Activated CD4-positive, CD25-positive, alpha-beta regulatory T cell (primary cell): ENCODE measurements around the gene CDNF.
A peak's percentile ranks its signal among the peaks of the same experiment; 100 is the strongest.
"Not testable (repeated sequence)": the region's sequence is repeated elsewhere in the genome, so short reads cannot be mapped to it uniquely, and the experiment has no call there.

Experiments used
- DNase-seq, 4 experiments: peaks; one replicate each; lab custom pipeline; 2025; lab: John Stamatoyannopoulos, UW

Gene CDNF

DNA sequence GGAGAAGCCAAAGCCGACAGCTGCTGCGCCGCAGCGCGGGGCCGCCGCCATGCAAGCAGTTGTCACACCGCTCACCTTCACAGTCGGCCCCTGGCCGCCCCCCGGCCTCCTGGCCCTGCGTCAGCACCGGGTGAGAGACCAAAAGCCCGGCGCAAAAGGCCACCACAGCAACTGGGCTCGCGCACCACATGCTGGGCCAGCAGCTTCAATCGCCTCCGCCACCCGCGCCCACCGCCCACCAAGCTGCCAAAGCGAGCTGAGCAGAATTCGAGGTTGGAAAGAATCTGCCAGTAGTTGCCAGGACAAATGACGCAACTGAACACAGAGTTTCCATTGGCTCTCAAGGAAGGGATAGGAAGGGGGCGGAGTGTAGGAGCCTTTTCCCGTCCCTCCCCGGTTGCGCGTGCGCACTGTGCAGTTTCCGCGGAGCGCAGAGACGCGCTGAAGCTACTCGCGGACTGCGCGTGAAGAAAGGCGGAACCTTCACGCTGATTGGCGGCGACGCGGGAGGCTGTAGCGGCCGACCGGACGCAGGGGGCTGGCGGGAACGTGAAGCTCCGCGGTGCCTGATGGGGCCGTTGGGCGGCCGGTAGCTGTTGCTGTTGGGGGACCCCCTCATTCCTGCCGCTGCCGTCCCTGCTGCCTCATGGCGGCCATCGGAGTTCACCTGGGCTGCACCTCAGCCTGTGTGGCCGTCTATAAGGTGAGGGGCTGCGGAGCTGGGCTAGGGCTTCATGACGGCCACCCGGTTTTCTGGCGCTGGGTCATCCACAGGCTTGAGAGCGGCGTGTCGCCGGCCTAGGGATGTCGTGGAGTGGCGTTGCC is at the start of gene CDNF, which contains the start of the genes HSPA14 and MSANTD7:
Gene CDNF, minus strand, starts transcription at position 281 of the 825 bp plus-strand sequence. Its CDS starts 91 bp downstream, at position 190.
Gene HSPA14, plus strand, starts transcription at position 550 of the 825 bp plus-strand sequence. Its CDS starts 97 bp downstream, at position 647.
Gene MSANTD7, plus strand, starts transcription at position 550 of the 825 bp plus-strand sequence. CDS start 3,979 bp downstream, outside the sequence.
- DNase-seq, result peak; percentile 96 to 99 (median 98)

DNA sequence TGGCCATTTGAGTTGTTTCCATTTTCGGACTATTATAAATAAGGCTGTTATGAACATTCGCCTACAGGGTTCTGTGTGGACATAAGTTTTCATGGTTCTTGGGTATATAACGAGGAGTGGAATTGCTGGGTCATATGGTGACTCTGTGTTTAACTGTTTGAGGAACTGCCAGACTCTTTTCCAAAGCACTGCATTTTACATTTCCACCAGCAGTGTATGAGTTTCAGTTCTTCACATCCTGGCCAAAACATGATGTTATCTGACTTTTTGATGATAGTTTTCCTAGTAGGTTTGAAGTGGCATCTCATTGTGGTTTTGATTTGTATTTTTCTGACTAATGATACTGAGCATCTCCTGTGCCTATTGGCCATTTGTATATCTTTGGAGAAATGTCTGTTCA is 46.2 kb upstream of the CDNF start:
- no peak for DNase-seq

DNA sequence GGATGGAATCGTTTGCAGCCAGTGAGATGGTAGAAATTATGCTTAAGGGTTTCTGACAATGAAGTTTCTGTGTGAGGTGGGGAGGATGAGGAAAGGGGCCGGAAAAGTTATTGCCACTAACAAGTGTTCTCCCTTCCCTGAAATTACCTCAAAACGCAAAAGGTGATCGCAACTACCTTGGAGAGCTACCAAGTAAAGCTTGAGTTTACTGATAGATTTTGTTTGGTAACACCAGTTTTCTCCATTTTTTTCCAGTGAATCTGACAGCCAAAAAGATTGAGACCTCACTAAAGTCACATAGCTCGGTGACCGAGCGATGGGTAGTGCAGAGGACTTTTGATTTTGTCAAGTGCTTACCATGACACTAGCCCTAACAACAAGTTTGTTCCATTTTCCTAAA is 42.4 kb upstream of the CDNF start:
- DNase-seq, result no peak

DNA sequence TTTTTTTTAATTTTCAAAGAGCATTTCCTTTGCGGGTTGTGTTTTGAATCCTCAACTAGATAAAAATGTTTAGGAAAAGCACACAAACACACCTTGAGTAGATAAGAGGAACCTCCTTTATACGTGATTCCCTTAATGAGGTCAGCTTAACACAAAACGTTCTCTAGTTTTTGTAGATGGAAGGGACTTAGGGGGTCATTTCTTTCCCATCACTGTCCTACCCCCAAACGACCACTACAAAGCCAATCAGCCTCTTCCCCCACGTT is 42.0 kb upstream of the CDNF start:
- DNase-seq, result no peak

DNA sequence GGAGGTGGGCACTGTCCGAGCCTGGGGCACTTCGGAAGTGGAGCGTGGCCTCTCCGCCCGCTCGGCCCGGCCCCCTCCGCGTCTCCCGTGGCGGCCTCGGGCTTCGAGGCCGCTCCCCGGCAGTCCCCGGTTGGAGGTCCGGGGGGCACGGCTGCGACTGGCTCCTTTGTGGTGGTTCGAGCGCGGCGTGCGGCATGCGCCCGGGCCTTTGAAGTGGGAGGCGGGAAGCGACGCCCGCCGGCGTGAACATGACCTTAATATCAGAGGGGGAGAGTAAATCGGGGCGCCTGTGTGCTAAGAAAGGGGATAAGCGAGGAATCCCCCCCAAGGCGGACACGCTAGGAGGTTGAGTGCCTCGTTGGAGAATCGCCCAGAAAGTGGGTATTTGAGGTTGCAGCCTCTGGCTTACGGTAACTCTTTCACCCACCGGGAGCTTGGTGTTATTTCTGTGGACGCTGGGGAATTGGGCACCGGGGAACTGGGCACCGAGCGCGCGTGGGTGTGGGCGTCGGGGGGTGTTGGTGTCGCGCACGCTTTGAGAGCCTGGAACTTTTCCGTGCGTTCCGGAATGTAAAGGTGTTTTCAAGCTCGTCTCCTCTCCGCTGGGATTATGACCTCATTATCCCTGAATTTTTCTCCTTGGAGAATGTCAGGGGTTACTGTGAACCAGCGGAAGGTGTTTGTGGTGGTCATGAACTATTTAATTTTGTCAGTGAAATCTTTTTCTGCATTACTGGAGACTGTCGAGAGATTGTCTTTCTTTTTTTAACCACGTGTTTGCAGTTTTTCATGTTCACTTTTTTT is 41.5 kb upstream of the CDNF start:
- peak in 2 of 4 experiments; percentile 12 to 44 for DNase-seq

DNA sequence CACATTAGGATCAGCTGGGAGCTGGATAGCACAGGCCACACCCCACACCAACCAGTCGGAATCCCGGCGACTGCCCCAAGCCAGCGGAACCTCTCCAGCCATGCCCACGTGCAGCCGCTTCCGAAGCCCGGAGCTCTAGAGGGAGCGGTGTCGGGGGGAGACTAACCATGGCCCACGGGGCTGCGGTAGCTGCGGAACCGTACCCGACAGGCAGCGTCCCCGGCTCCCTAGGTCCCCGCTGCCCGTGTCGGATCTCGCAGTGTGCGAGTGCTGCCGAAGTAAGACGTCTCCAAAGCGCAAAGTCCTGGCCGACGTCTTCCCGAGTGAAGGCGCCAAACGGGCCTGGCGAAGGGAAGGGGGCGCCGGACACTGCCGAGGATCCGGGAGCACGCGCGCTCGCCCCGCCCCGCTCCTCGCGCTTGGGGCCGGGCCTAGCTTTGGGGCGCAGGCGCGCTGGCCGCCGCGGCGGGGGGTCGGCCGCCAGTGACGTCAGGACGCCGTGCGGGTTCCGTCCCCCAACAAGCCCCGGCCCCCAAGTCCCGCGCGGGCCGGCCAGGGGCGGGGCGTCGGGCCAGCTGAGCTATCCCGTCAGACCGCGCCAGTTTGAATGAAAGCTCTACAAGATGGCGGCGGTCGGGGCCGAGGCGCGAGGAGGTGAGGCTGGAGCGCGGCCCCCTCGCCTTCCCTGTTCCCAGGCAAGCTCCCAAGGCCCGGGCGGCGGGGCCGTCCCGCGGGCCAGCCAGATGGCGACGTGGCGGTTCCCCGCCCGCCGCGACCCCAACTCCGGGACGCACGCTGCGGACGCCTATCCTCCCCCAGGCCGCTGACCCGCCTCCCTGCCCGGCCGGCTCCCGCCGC is 40.7 kb upstream of the CDNF start, which contains the start of gene SUV39H2:
Gene SUV39H2, plus strand, starts transcription at position 601 of the 858 bp plus-strand sequence. Its CDS starts 23 bp downstream, at position 624.
- DNase-seq, result peak; percentile 86 to 91 (median 90)

DNA sequence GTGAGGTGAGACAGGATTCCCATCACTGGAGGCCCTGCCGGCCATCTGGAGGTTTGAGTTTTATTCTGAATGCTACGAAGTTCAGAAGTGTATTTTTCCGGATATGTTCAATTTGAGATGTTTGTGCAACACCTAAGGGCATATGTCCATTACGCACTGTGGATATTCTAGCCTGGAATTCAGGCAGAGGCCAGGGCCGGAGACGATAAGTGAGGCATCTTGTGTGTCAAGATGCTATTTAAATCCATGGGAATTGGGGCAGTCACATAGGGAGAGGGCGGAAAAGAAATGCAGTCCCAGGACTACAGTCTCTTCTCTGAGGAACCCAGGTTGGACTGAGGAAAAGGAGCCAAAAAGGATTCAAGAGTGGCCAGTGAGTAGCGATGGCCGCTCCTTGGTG is 38.9 kb upstream of the CDNF start:
- no peak for DNase-seq

DNA sequence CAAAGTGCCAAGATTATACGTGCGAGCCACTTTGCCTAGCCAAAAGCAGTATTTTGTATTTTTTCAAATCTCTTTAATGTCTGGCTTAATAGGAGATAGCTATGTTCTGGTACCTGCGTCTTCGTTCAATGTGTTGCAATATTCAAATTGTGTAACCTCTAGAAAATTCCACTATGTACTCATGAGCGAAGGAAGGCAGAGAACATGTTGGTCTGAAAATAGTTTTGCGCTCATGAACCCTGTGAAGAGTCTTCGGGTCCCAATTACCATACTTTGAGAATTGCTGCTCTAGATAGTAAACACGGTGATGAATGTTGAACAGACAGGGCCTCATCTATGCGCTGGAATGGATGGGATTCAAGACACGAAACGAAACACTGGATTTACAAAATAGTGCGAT is 38.1 kb upstream of the CDNF start:
- no peak for DNase-seq

DNA sequence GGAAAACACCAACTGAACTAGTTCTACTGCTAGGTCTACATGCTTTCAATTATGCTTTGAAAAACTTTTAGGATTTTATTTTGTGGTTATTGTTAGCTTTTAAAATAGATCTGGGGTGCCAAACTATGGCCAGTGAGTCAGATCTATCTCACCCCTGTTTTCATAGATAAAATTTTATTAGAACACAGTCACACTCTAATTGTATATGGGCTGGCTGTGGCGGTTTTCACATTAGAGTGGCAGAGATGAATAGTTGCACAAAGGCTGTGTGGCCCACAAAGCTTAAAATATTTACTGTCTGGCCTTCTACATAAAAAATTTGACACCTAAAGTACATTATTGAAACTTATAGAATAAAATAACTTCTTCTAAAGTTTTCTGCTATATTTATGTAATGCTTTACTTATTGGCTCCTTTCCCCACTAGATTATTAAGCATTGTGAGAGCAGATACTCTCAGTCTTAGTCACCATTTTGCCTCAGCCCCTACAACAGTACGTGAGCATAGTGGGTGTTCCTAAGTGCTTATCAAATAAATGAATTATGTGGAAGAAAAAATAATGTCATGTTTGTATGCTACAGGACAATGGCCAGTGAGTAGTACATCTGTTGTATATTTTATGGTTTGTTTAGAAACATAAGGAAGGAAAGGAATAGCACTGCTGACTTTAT is 35.4 kb upstream of the CDNF start:
- DNase-seq, result no peak

DNA sequence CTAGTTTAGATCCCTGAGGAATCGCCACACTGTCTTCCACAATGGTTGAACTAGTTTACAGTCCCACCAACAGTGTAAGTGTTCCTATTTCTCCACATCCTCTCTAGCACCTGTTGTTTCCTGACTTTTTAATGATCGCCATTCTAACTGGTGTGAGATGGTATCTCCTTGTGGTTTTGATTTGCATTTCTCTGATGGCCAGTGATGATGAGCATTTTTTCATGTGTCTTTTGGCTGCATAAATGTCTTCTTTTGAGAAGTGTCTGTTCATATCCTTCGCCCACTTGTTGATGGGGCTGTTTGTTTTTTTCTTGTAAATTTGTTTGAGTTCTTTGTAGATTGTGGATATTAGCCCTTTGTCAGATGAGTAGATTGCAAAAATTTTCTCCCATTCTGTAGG is 27.0 kb upstream of the CDNF start:
- DNase-seq, result not testable (repeated sequence)

DNA sequence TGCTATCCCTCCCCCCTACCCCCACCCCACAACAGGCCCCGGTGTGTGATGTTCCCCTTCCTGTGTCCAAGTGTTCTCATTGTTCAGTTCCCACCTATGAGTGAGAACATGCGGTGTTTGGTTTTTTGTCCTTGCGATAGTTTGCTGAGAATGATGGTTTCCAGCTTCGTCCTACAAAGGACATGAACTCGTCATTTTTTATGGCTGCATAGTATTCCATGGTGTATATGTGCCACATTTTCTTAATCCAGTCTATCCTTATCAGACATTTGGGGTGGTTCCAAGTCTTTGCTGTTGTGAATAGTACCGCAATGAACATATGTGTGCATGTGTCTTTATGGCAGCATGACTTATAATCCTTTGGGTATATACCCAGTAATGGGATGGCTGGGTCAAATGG is 26.6 kb upstream of the CDNF start:
- DNase-seq, result not testable (repeated sequence)

DNA sequence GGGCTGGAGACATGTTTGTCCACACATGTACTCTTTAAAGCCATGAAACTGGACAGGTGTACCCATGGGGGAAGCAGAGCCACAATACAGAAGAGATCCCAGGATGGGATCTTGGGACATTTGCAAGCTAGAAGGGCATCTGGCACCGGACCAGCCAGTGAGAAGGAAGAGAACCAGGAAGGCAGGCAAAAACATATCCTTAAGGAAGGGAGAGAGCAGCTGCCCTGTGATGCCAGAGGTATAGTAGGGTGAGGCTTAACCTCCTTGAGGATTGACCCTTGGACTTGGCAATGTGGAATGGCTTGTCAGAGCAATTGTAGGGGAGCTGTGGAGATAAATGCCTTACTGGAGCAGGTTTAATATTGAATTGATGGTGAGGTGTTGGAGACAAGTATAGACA is 23.0 kb upstream of the CDNF start:
- no peak for DNase-seq

DNA sequence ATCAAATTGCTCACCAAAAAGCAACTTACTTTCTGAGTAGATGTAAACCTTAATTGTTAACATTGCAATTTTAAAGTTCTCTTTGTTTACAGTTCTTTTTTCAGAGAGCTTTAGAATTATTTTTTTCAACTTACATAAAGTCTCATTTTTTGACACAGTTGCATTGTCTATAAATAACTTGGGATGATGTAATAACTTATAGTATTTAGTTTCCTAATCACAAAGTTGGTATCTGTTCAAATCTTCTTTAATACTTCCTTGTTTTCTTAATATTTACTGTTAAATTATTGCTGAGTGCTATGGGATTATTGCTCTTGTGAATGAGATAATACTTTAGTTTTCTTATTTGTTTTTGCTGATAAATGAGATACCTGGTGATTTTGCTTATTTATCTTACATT is 21.9 kb upstream of the CDNF start:
- no peak for DNase-seq

DNA sequence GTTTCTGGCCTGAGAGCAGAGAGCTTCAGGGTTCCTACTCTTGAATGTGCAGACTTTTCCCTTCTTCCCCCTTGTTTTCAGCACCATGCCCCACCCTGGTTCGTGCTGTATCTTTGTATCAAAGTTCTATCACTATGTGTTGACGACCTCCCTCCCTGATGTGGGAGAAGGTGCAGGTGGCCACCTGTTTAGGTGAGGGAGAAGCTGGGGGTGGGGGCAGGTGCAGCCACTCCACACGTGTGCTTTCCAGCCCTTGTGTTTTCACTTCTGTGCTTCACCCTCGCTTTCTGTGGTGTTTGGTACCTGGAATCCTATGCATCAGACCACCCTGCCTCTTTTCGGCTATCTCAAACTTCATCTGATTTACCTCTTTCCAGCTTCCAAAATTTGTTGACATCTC is 21.2 kb upstream of the CDNF start:
- no peak for DNase-seq

DNA sequence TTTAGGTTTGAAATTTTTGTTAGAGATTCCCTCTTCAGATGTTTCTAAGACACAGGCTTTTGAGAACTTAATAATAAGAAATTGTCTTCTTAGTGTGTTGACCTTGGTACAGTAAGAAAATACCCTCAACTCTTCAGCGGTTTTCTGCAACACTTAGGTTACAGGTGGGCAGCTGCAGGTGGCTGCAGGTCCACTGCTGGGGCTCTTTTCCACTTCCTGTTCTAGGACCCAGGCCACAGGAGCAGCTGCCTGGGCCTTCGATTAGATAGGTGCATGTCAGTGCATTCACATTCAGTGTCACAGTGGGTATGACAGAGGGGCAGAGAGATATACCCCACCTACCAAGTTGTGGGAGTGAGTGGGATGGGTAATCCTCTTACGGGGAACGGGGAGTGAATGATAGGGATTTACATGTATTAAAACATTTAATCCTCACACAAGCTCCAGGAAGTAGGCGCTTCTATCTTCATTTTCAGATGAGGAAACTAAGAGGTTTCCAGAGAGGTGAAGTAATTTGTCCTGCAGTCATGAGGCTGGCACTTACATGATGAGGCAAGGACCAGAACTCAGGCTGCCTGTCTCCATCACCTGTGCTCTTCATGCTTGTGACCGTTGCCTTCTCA is 20.6 kb upstream of the CDNF start:
- DNase-seq, result no peak

DNA sequence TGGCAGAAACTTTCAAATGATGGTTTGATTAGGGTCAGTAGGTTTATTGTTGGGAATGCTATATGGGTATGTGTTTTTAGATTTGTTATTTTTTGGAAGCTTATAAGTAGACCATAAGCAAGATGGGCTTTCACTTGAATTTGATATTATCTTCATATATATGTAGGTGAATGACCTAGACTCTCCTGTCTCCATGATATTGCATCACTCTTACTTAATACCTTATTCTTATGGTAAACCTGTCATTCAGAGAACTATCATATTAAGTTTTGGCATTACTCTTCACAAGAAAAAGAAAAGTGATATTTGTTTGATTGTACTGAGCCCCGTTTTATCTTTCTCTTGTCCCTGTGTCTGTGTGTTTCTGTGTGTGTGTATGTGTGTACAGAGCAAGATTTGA is 17.6 kb upstream of the CDNF start:
- DNase-seq, result no peak

DNA sequence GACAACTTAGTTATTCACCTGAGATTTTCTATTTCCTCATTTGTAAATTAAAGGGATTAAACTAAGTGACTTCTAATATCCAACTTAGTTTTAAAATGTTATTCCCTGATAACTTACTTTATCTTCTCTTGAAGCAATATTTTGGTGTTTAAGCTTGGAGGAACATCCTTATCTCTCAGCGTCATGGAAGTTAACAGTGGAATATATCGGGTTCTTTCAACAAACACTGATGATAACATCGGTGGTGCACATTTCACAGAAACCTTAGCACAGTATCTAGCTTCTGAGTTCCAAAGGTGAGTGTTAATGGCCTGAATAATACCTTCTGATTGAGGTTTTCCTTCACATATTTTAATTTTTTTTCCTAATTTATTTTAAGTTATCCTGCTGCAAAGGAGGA is 14.4 kb upstream of the CDNF start:
- DNase-seq, result no peak

DNA sequence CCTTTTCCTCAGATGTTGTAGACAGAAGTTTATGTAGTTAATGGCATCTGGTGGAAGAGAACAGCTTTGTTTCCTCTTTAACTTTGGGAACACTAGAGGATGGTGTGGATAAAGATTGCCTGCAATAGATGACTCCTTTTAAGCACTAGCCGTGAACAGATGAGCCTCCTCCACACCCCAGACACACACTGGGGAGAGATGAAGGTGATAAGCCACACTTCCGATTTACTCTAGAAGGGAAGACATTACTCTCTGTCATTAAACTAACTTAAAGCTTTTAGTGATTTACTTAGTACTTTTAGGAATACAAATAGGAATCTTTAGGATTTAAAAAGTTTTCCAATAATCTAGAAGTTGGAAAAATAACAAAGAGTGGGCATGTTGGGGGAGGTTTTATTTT is 7.1 kb upstream of the CDNF start:
- DNase-seq, result no peak

DNA sequence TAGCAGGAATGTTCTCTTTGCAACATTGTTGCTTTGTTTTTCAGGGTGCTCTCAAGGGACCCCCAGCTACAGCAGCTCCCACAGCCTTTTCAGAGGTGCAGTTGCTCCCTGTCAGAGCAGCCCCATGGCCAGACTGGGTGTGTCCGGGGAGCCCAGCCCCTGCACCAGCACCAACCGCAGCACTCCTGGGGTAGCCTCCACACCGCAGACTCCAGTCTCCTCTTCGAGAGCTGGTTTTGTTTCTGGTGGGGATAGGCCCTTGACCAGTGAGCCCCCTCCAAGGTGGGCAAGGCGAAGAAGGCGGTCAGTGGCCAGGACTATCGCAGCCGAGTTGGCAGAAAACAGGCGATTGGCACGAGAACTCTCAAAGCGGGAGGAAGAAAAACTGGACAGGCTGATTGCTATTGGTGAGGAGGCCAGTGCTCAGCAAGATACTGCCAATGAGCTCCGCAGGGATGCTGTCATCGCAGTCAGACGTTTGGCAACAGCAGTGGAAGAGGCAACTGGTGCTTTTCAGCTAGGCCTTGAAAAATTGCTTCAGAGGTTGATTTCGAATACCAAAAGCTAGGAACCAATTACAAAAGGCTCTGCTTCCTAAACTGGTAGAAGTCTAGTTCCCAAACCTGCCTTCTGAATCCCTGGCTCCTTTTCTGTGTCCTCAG is 5.6 kb upstream of the CDNF start:
- no peak for DNase-seq

DNA sequence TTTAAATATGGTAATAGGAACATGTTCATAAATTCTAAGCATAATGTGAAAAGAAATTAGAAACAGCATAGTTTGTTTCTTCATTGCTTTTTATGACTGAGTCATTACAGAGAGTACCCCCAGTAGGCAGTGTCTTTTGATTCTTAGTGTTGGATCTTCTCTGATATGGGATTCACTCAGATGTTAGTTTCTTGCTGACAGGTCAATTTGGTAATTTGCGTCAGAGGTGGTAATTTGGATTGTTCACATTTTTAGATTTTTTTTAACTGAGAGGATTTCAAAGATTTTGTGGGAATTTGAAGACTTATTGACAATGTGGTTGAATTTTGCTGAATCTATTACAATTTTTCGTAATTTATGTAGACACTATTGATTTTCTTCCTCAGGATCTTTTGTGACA is 2.3 kb upstream of the CDNF start:
- no peak for DNase-seq

DNA sequence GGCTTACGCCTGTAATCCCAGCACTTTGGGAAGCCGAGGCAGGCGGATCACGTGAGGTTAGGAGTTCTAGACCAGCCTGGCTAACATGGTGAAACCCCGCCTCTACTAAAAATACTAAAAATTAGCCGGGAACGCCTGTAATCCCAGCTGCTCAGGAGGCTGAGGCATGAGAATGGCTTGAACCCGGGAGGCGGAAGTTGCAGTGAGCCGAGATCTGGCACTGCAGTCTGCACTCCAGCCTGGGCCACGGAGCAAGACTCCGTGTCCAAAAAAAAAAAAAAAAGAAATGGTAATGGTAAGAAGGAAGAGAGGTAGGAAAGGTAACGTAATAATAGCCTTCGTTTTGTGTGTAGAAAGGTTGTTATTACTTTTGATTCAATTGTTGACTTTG is 1.5 kb upstream of the CDNF start:
- no peak for DNase-seq
